ENCODE measurements around the gene STX11. TPM values are rescaled to one million over a fixed set of nuclear protein-coding genes. Genes with fewer than 3 reads are reported as not detected.
A peak's percentile ranks its signal among the peaks of the same experiment; 100 is the strongest.

The STX11 gene
- total RNA-seq, 4 donors from 2014 or later: 0.62 to 11.0 (median 6.4) TPM

GRCh38 chr6:144186817-144187625 is 36.7 kb downstream of the STX11 start:
- Histone ChIP-seq H3K27me3 (peaks cover 10% of the 10 kb centered on the region), H3K27ac (no peak overlapping the region), H3K4me3 (no peak overlapping the region), H3K36me3 (peaks cover 0 to 11% of the 10 kb centered on the region in 2 donors), H3K4me1 (no peaks in the 10 kb centered on the region), H3K9me3 (peaks cover 0 to 9% (median 0%) of the 10 kb centered on the region in 3 donors)
- TF ChIP-seq, protein P1, sequence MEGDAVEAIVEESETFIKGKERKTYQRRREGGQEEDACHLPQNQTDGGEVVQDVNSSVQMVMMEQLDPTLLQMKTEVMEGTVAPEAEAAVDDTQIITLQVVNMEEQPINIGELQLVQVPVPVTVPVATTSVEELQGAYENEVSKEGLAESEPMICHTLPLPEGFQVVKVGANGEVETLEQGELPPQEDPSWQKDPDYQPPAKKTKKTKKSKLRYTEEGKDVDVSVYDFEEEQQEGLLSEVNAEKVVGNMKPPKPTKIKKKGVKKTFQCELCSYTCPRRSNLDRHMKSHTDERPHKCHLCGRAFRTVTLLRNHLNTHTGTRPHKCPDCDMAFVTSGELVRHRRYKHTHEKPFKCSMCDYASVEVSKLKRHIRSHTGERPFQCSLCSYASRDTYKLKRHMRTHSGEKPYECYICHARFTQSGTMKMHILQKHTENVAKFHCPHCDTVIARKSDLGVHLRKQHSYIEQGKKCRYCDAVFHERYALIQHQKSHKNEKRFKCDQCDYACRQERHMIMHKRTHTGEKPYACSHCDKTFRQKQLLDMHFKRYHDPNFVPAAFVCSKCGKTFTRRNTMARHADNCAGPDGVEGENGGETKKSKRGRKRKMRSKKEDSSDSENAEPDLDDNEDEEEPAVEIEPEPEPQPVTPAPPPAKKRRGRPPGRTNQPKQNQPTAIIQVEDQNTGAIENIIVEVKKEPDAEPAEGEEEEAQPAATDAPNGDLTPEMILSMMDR (IDR thresholded peaks at IDR 0.05): no peak
- no peak for TF ChIP-seq POLR2A (IDR thresholded peaks at IDR 0.05)
- TF ChIP-seq POLR2AphosphoS5 (IDR thresholded peaks at IDR 0.05): no peak
- ATAC-seq: no peak
- WGBS, 2 donors (ENCODE audit: low coverage in 1 of 2): 69 to 79% methylated on average over 10 to 18 of the region's 79 CpGs

DNA sequence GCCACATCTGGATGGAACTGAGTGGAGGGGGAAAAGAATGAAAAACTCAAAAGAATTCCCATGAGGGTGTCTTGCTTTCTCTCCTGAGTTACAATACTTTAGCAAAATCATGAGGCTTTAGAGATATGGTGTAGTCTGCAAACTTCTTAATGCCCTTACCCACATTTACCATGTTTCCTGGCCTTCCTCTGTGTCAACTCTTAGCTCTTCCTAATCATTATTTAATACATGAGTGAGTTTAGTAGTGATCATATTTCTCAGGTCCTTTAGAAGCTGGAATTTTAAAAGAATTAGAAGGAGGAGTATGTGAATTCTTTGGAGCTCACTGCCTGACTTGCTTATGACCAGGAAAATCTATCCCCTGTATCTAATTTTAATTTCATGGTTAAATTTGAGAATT is 39.0 kb downstream of the STX11 start:
- Histone ChIP-seq H3K27ac (no peak overlapping the region), H3K4me3 (no peak overlapping the region), H3K27me3 (peaks cover 10% of the 10 kb centered on the region), H3K36me3 (peaks cover 0 to 11% of the 10 kb centered on the region in 2 donors), H3K4me1 (no peaks in the 10 kb centered on the region), H3K9me3 (peaks cover 0 to 9% (median 0%) of the 10 kb centered on the region in 3 donors)
- no peak for TF ChIP-seq POLR2A (IDR thresholded peaks at IDR 0.05)
- TF ChIP-seq POLR2AphosphoS5 (IDR thresholded peaks at IDR 0.05): no peak
- TF ChIP-seq, protein P1 (IDR thresholded peaks at IDR 0.05): no peak
- TF ChIP-seq EP300 (IDR thresholded peaks at IDR 0.05): no peak
- ATAC-seq: no peak

DNA sequence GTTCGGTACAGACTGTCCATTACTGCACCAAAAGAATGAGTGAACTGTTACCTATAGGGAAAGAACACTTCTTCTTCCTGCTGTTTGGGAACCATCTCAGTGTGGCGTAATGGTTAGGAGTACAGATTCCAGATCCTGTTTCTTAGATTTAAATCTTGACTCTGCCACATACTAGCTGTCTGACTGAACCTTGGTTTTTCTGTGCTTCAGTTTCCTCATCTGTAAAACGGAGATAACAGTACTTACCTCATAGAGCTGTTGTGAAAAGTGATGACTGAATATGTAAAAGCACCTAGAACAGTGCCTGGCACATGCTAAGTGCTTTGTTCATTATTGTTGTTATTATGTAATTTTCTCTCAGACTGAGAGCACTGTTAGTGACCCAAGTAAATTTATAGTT is 39.8 kb downstream of the STX11 start:
- TF ChIP-seq POLR2AphosphoS5 (IDR thresholded peaks at IDR 0.05): no peak
- WGBS, 2 donors (ENCODE audit: low coverage in 1 of 2): 87 to 97% methylated on average over 3 of the region's 3 CpGs
- no peak for ATAC-seq

GRCh38 chr6:144190593-144190992 is 40.3 kb downstream of the STX11 start:
- TF ChIP-seq POLR2AphosphoS5 (IDR thresholded peaks at IDR 0.05) (peak; percentile 80), POLR2A (IDR thresholded peaks at IDR 0.05) (no peak)
- Histone ChIP-seq H3K36me3 (peaks cover 0 to 11% of the 10 kb centered on the region in 2 donors), H3K4me1 (no peaks in the 10 kb centered on the region), H3K27me3 (peaks cover 10% of the 10 kb centered on the region), H3K9me3 (peaks cover 0 to 9% (median 0%) of the 10 kb centered on the region in 3 donors), H3K4me3 (no peak overlapping the region), H3K27ac (no peak overlapping the region)
- 8 to 37% methylated on average over 2 of the region's 2 CpGs for WGBS, 2 donors (ENCODE audit: low coverage in 1 of 2)
- peak; percentile 87 for ATAC-seq

More for the DNA sequence above, 39.8 kb downstream of the STX11 start:
- no peaks in the 10 kb centered on the region for H3K4me1 ChIP-seq
- peaks cover 10% of the 10 kb centered on the region for H3K27me3 ChIP-seq
- H3K9me3 ChIP-seq: peaks cover 0 to 9% (median 0%) of the 10 kb centered on the region in 3 donors
- H3K27ac ChIP-seq: no peak overlapping the region
- H3K36me3 ChIP-seq: peaks cover 0 to 11% of the 10 kb centered on the region in 2 donors
- no peak overlapping the region for H3K4me3 ChIP-seq

DNA sequence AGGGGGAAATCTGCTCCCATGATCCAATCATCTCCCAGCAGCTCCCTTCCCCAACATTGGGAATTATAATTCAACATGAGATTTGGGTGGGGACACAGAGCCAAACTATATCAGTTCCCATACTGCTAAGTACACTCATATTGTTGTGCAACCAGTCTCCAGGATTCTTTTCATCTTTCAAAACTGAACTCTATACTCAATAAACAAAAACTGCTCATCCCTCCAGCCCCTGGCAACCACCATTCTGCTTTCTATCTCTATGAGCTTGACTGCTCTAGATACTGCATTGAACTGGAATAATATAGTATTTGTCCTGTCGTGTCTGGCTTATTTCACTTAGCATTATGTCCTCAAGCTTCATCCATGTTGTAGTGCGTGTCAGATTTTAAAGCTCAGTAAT is 42.9 kb downstream of the STX11 start:
- Histone ChIP-seq H3K27ac (no peak overlapping the region), H3K27me3 (no peaks in the 10 kb centered on the region), H3K36me3 (no peaks in the 10 kb centered on the region), H3K4me1 (no peaks in the 10 kb centered on the region), H3K4me3 (no peak overlapping the region), H3K9me3 (no peaks in the 10 kb centered on the region)
- WGBS, 2 donors (ENCODE audit: low coverage in 1 of 2): 89 to 95% methylated on average over 2 of the region's 2 CpGs
- ATAC-seq: no peak
- TF ChIP-seq EP300 (IDR thresholded peaks at IDR 0.05): no peak

- Histone ChIP-seq H3K27me3 (no peaks in the 10 kb centered on the region), H3K4me1 (no peaks in the 10 kb centered on the region), H3K9me3 (no peaks in the 10 kb centered on the region), H3K4me3 (no peak overlapping the region), H3K27ac (no peak overlapping the region), H3K36me3 (no peaks in the 10 kb centered on the region)
- TF ChIP-seq EP300 (IDR thresholded peaks at IDR 0.05) (no peak), POLR2A (IDR thresholded peaks at IDR 0.05) (no peak), POLR2AphosphoS5 (IDR thresholded peaks at IDR 0.05) (no peak)
- TF ChIP-seq, protein P1 (IDR thresholded peaks at IDR 0.05): no peak
- WGBS, 2 donors (ENCODE audit: low coverage in 1 of 2): 21 to 30% methylated on average over 4 to 5 of the region's 7 CpGs
- ATAC-seq: no peak
These were observed 44.0 kb downstream of the STX11 start for GRCh38 chr6:144194293-144194810.

All from gastroesophageal sphincter (tissue), 4 donors.